Prostate gland (tissue), 2 donors: ENCODE data around the gene FXYD5. TPM values are rescaled to one million over a fixed set of nuclear protein-coding genes. Genes with fewer than 3 reads are reported as not detected.

Experiments used
- DNase-seq: peaks from one replicate; pipeline ENCODE4 v3.0.0-alpha.2; 2019; ENCODE audit warnings: low spot score
- H3K27ac ChIP-seq, 2 donors: fragments of 200-600 bp; sonication (generic); 2 replicates each; pipeline ENCODE4 v1.5.1; 2017 to 2019
- H3K27me3 ChIP-seq: fragments of 200-600 bp; sonication (generic); replicated peaks from 2 replicates; pipeline ENCODE4 v1.5.1; 2019; ENCODE audit not compliant: insufficient read depth
- H3K36me3 ChIP-seq, 2 donors: fragments of 200-600 bp; sonication (generic); 1 replicate in 1 of 2; 2 replicates in 1 of 2; pipeline versions ENCODE4 v1.5.1 to v1.8.1; 2017 to 2019
- H3K4me1 ChIP-seq: fragments of 200-600 bp; sonication (generic); replicated peaks from 2 replicates; pipeline ENCODE4 v1.5.1; 2019
- H3K4me3 ChIP-seq, 2 donors: fragments of 200-600 bp; sonication (generic); 2 replicates each; pipeline ENCODE4 v1.5.1; 2017 to 2019
- H3K9me3 ChIP-seq: fragments of 200-600 bp; sonication (generic); 2 replicates; pipeline ENCODE4 v1.5.1; 2017
- POLR2A ChIP-seq: fragments of 450-650 bp; IDR thresholded peaks from one replicate; pipeline ENCODE4 v1.6.1; 2016; ENCODE audit warnings: antibody characterized with exemption, mild to moderate bottlenecking
- POLR2AphosphoS5 ChIP-seq: sonication (generic); formaldehyde crosslinking; IDR thresholded peaks from one replicate; pipeline ENCODE4 v1.6.1; 2017; ENCODE audit warnings: antibody characterized with exemption
- WGBS: methylation state at CpG from one replicate; pipeline ENCODE4 v1.1.5; 2018; 5-methylcytosine and 5-hydroxymethylcytosine counted together
- intact Hi-C: fragments of 100-400 bp; cut with DNase I; formaldehyde crosslinking; loops from one replicate; pipeline ENCODE4 v1.14.2; 2022
- total RNA-seq, 2 donors: library from RNA; depleted of rRNA; stranded (reverse); fragments of >200 nt; gene quantifications; one replicate each; pipeline ENCODE4 v1.1.0, GENCODE V29; 2016
- TF ChIP-seq, protein P1 (sequence below), 4 experiments: fragments of 200-600 bp in 2 of 4; fragments of 450-650 bp in 2 of 4; sonication (generic) in 2 of 4; IDR thresholded peaks; 1 replicate in 3 of 4; 2 replicates in 1 of 4; pipeline ENCODE4 v1.5.1; 2016 to 2019; ENCODE audit warnings: antibody characterized with exemption in 4 of 4, mild to moderate bottlenecking in 2 of 4, moderate library complexity in 2 of 4

The FXYD5 gene
- total RNA-seq, 2 donors from 2014 or later, result 18.8 to 43.2 TPM

DNA sequence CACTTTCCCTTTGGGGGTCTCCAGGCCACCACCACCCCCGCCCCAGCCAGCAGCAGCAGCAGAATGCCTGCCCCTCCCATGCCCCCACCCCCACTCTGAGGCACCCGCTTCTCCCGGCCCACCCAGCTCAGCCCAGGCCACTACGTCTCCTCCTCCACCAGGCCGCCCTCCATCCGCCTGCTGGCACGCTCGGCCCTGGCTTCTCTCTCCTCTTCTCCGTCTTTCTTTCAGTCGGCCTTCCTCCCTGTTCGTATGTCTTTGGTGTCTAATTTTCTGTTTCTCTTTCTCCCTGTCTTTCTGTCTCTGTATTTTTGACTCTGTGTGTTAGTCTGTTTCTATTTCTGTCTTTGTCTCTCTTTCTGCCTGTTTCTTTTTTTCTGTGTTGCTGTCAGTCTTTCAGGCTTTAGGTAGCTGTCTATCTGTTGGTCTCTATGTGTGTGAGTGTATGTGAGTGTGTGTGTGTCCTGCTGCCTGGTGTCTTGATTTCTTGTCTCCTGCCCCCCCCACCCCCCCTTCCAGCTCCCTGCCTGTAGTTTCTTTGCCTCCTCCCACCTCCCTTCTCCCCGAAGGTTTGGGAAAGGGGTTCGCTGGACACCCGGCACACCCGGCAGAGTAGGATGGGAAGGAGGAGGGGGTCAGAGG lies 19.8 kb upstream of the FXYD5 start, which contains the start of gene LGI4:
Gene LGI4, minus strand, starts transcription at position 459 of the 642 bp plus-strand sequence. Its CDS starts 379 bp downstream, at position 80.
- DNase-seq, result no peak
- 66% methylated on average over 15 of the region's 15 CpGs for WGBS
- Histone ChIP-seq H3K4me3 (peak within 1 kb of the TSS in 1 of 2 donors; percentile 8), H3K4me1 (peaks cover 15% of the 10 kb centered on the region), H3K36me3 (no peaks in the 10 kb centered on the region), H3K27me3 (no peaks in the 10 kb centered on the region), H3K27ac (peak within 1 kb of the TSS; percentile 65 to 73), H3K9me3 (no peaks in the 10 kb centered on the region)
- TF ChIP-seq POLR2AphosphoS5, result no peak
- TF ChIP-seq POLR2A, result no peak
- TF ChIP-seq, protein P1, sequence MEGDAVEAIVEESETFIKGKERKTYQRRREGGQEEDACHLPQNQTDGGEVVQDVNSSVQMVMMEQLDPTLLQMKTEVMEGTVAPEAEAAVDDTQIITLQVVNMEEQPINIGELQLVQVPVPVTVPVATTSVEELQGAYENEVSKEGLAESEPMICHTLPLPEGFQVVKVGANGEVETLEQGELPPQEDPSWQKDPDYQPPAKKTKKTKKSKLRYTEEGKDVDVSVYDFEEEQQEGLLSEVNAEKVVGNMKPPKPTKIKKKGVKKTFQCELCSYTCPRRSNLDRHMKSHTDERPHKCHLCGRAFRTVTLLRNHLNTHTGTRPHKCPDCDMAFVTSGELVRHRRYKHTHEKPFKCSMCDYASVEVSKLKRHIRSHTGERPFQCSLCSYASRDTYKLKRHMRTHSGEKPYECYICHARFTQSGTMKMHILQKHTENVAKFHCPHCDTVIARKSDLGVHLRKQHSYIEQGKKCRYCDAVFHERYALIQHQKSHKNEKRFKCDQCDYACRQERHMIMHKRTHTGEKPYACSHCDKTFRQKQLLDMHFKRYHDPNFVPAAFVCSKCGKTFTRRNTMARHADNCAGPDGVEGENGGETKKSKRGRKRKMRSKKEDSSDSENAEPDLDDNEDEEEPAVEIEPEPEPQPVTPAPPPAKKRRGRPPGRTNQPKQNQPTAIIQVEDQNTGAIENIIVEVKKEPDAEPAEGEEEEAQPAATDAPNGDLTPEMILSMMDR (IDR thresholded peaks at IDR 0.05), result no peak
- intact Hi-C loops, result loop anchor here (1.0 kb wide), 1 partner anchor 20 kb away; no protein-coding TSS in a partner anchor

DNA sequence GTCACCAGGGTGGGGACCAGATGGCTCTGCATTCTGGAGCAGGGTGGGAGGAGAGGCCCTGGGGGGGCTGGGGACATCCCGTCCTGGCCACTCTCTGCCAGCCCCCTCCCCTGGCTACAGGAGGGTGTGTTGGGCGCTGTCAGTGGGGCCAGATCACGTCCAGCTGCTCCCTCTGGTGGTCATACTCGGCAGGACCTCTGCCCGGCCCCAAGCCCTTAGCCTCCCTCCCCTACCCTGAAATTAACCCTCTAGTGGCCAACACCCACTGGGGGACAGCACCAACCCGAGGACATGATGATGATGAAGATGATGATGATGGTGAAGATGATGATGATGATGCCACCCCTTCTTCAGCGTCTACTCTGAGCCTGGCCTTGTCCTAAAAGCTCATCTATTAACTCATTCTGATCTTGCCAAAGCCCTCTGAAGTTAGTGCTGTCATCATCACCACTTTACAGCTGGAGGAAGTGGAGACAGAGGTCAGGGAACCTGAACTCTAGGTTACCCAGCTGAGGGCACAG lies 19.1 kb upstream of the FXYD5 start:
- peak; percentile 80 for DNase-seq
- WGBS, result 0% methylated on average over 7 of the region's 7 CpGs
- TF ChIP-seq POLR2A (no peak), POLR2AphosphoS5 (peak; percentile 54)
- TF ChIP-seq, protein P1 (IDR thresholded peaks at IDR 0.05), result peak; percentile 94 to 96 (median 96)
- Histone ChIP-seq H3K27ac (peak overlapping the region; percentile 65 to 73), H3K4me1 (peaks cover 9% of the 10 kb centered on the region), H3K9me3 (no peaks in the 10 kb centered on the region), H3K4me3 (no peak overlapping the region), H3K27me3 (no peaks in the 10 kb centered on the region), H3K36me3 (no peaks in the 10 kb centered on the region)
- intact Hi-C loops, result loop anchor here (1.0 kb wide), 1 partner anchor 21 kb away; no protein-coding TSS in a partner anchor

DNA sequence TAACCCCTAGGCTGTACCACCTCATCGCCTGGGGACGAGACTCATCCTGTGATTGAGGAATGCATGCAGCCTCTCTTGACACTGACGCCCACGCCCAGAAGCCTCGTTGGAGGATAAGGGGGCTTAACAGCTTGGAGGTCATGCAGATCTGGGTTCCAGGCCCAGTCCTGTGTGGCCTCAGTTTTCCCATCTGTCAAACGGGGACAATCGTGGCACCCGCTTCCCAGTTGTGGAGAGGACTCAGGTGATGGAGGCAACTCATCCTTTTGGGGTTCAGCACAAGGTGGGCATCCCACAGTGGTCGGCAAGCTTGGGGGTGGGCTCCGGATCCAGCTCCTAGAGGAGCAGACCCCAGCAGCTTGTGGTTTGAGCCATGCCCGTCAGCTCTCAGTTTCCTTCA lies 18.3 kb upstream of the FXYD5 start:
- intact Hi-C loops, result no loop called here
- DNase-seq, result no peak
- Histone ChIP-seq H3K4me3 (no peak overlapping the region), H3K4me1 (peaks cover 4% of the 10 kb centered on the region), H3K36me3 (no peaks in the 10 kb centered on the region), H3K27me3 (no peaks in the 10 kb centered on the region), H3K9me3 (no peaks in the 10 kb centered on the region), H3K27ac (no peak overlapping the region)
- 83% methylated on average over 11 of the region's 11 CpGs for WGBS
- TF ChIP-seq, protein P1 (IDR thresholded peaks at IDR 0.05), result no peak
- TF ChIP-seq POLR2A (no peak), POLR2AphosphoS5 (no peak)

DNA sequence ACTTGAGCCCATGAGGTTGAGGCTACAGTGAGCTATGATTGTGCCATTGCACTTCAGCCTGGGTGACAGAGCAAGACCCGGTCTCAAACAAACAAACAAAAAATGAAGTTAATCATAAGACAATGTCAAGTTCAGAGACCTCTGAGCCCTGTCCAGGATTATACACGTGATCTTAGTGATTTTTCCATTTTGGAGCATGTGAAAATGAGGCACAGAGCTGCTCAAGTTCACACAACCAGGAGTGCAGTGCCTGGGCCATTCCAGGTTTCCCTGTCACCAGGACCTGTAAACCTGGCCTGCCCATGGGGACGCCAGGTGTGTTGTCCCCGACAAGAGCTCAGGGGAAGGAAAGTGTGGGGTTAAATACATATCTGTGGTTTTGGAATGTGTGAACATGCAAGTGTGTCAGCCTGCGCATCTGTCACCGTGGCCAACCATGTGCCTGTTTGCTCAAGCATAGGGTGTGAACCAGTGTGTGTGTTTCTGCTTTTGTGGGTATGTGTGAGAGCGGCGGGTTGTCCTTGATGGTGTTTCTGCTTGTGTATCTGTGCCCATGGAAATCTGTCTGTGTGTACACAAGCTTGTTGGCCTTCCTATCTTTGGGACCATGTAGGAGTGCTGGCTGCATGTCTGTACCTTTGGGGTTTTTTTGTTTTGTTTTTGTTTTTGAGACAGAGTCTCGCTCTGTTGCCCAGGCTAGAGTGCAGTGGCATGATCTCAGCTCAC lies 17.4 kb upstream of the FXYD5 start:
- H3K36me3 ChIP-seq, result no peaks in the 10 kb centered on the region
- DNase-seq, result no peak
- H3K9me3 ChIP-seq, result no peaks in the 10 kb centered on the region
- no peak overlapping the region for H3K27ac ChIP-seq
- no peaks in the 10 kb centered on the region for H3K27me3 ChIP-seq
- no peak overlapping the region for H3K4me3 ChIP-seq
- intact Hi-C loops, result no loop called here
- H3K4me1 ChIP-seq, result peaks cover 7% of the 10 kb centered on the region
- TF ChIP-seq POLR2A (no peak), POLR2AphosphoS5 (no peak)
- WGBS, result 64% methylated on average over 9 of the region's 9 CpGs

DNA sequence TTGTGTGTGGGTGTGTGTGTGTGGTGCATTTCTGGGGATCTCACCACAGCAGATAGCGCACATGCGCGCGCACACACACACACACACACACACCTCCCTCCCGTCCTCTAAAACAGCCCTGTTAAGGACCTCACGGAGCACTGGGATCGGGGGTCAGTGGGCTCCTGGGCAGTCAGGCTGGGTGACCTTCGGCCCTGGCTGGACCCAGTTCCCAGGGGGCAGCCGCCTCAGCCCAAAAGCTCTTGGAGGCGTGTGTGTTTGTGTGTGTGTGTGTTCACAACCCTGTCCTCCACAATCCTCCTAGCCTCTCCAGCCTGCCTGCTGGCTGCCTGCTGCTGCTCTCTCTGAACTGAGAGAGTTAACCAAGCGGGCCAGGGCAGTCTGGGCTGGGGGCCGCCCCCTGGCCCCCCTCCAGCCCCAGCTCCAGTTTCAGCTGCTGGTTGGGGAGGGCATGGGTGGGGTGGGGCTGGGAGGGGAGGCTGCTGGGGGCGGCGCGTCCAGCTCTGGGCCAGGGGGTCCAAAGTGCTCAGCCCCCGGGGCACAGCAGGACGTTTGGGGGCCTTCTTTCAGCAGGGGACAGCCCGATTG lies 16.1 kb upstream of the FXYD5 start, which contains the start of gene FXYD1:
Gene FXYD1, plus strand, starts transcription at position 520 of the 588 bp plus-strand sequence. CDS start 1,256 bp downstream, outside the sequence.
- Histone ChIP-seq H3K36me3 (no peaks in the 10 kb centered on the region), H3K9me3 (no peaks in the 10 kb centered on the region), H3K27ac (peak within 1 kb of the TSS; percentile 64 to 71), H3K4me3 (peak within 1 kb of the TSS; percentile 6 to 22), H3K4me1 (peaks cover 15% of the 10 kb centered on the region), H3K27me3 (no peaks in the 10 kb centered on the region)
- no peak for DNase-seq
- intact Hi-C loops, result no loop called here
- no peak for TF ChIP-seq POLR2AphosphoS5
- TF ChIP-seq POLR2A, result no peak
- TF ChIP-seq, protein P1 (IDR thresholded peaks at IDR 0.05), result no peak
- WGBS, result 52% methylated on average over 18 of the region's 18 CpGs
